ENCODE measurements around the gene OPRM1. TPM values are rescaled to one million over a fixed set of nuclear protein-coding genes. Genes with fewer than 3 reads are reported as not detected.

OPRM1 gene
- polyA plus RNA-seq, 1 donor (not counting 4 experiments of a cell fraction or from before 2014, with no cell fraction given) = not detected

- Histone ChIP-seq H3K27ac (ENCODE audit: control insufficient read depth, insufficient read depth, low read length) (no peak overlapping the region), H3K4me1 (ENCODE audit: control insufficient read depth, extremely low read depth, insufficient read depth, low read length) (no peaks in the 10 kb centered on the region), H3K9ac (ENCODE audit: control insufficient read depth, extremely low read depth, insufficient read depth, low read length) (no peak overlapping the region), H3K79me2 (ENCODE audit: control insufficient read depth, insufficient read depth, low read length) (no peaks in the 10 kb centered on the region), H3K9me1 (ENCODE audit: control insufficient read depth, extremely low read depth, insufficient read depth, low read length) (no peaks in the 10 kb centered on the region), H3K9me3 (ENCODE audit: control insufficient read depth, low read depth, low read length) (no peaks in the 10 kb centered on the region), H3K4me2 (ENCODE audit: control insufficient read depth, extremely low read depth, insufficient read depth, low read depth, low read length) (no peak overlapping the region), H3K36me3 (ENCODE audit: control insufficient read depth in 2 of 2, extremely low read depth in 1 of 2, insufficient read depth in 2 of 2, low read length in 2 of 2) (no peaks in the 10 kb centered on the region), H3K4me3 (ENCODE audit: control insufficient read depth in 2 of 3, extremely low read depth in 1 of 3, insufficient read depth in 2 of 3, low read depth in 1 of 3, low read length in 3 of 3) (no peak overlapping the region), H3K27me3 (ENCODE audit: control insufficient read depth, extremely low read depth, insufficient read depth, low read length) (no peaks in the 10 kb centered on the region), H4K20me1 (ENCODE audit: control insufficient read depth, extremely low read depth, insufficient read depth, low read length) (no peaks in the 10 kb centered on the region), H2AFZ (ENCODE audit: control insufficient read depth, low read length) (no peak overlapping the region)
- TF ChIP-seq CTCF (optimal IDR thresholded peaks at IDR 0.05 in 1 of 3, IDR thresholded peaks at IDR 0.05 in 1 of 3, conservative IDR thresholded peaks at IDR 0.05 in 1 of 3; ENCODE audit: extremely low read depth in 1 of 3, insufficient read depth in 2 of 3, low read length in 3 of 3) = no peak
- TF ChIP-seq EZH2 (IDR thresholded peaks at IDR 0.05; ENCODE audit: low read length) = no peak
- FAIRE-seq (no peak), DNase-seq (ENCODE audit: low read depth, low spot score) (no peak)
- dilution Hi-C loops (cut with MboI; ENCODE audit: extremely low pct_ligation_motif_present, low sequenced_read_pairs) = no loop called here
Measured at GRCh38 chr6:154258064-154258757, 219.2 kb downstream of the OPRM1 start.

- FAIRE-seq (no peak), DNase-seq (ENCODE audit: low read depth, low spot score) (no peak)
- TF ChIP-seq EZH2 (IDR thresholded peaks at IDR 0.05; ENCODE audit: low read length) = no peak
- TF ChIP-seq CTCF (optimal IDR thresholded peaks at IDR 0.05 in 1 of 3, IDR thresholded peaks at IDR 0.05 in 1 of 3, conservative IDR thresholded peaks at IDR 0.05 in 1 of 3; ENCODE audit: extremely low read depth in 1 of 3, insufficient read depth in 2 of 3, low read length in 3 of 3) = no peak
- dilution Hi-C loops (cut with MboI; ENCODE audit: extremely low pct_ligation_motif_present, low sequenced_read_pairs) = no loop called here
- H3K4me2 ChIP-seq (ENCODE audit: control insufficient read depth, extremely low read depth, insufficient read depth, low read depth, low read length) = no peak overlapping the region
- H3K79me2 ChIP-seq (ENCODE audit: control insufficient read depth, insufficient read depth, low read length) = no peaks in the 10 kb centered on the region
- no peak overlapping the region for H3K9ac ChIP-seq (ENCODE audit: control insufficient read depth, extremely low read depth, insufficient read depth, low read length)
- H3K4me3 ChIP-seq (ENCODE audit: control insufficient read depth in 2 of 3, extremely low read depth in 1 of 3, insufficient read depth in 2 of 3, low read depth in 1 of 3, low read length in 3 of 3) = no peak overlapping the region
- no peak overlapping the region for H3K27ac ChIP-seq (ENCODE audit: control insufficient read depth, insufficient read depth, low read length)
- H2AFZ ChIP-seq (ENCODE audit: control insufficient read depth, low read length) = no peak overlapping the region
- H3K4me1 ChIP-seq (ENCODE audit: control insufficient read depth, extremely low read depth, insufficient read depth, low read length) = no peaks in the 10 kb centered on the region
- H3K9me1 ChIP-seq (ENCODE audit: control insufficient read depth, extremely low read depth, insufficient read depth, low read length) = no peaks in the 10 kb centered on the region
- no peaks in the 10 kb centered on the region for H3K36me3 ChIP-seq (ENCODE audit: control insufficient read depth in 2 of 2, extremely low read depth in 1 of 2, insufficient read depth in 2 of 2, low read length in 2 of 2)
- no peaks in the 10 kb centered on the region for H3K27me3 ChIP-seq (ENCODE audit: control insufficient read depth, extremely low read depth, insufficient read depth, low read length)
- H4K20me1 ChIP-seq (ENCODE audit: control insufficient read depth, extremely low read depth, insufficient read depth, low read length) = no peaks in the 10 kb centered on the region
- no peaks in the 10 kb centered on the region for H3K9me3 ChIP-seq (ENCODE audit: control insufficient read depth, low read depth, low read length)
Measured at GRCh38 chr6:154261688-154262397, 222.8 kb downstream of the OPRM1 start.
